Measurements from ENCODE around the gene MYOC. TPM values are rescaled to one million over a fixed set of nuclear protein-coding genes. Genes with fewer than 3 reads are reported as not detected.
A peak's percentile ranks its signal among the peaks of the same experiment; 100 is the strongest.

The MYOC gene
- total and polyA plus RNA-seq, 2 experiments from 2014 or later: not detected

DNA sequence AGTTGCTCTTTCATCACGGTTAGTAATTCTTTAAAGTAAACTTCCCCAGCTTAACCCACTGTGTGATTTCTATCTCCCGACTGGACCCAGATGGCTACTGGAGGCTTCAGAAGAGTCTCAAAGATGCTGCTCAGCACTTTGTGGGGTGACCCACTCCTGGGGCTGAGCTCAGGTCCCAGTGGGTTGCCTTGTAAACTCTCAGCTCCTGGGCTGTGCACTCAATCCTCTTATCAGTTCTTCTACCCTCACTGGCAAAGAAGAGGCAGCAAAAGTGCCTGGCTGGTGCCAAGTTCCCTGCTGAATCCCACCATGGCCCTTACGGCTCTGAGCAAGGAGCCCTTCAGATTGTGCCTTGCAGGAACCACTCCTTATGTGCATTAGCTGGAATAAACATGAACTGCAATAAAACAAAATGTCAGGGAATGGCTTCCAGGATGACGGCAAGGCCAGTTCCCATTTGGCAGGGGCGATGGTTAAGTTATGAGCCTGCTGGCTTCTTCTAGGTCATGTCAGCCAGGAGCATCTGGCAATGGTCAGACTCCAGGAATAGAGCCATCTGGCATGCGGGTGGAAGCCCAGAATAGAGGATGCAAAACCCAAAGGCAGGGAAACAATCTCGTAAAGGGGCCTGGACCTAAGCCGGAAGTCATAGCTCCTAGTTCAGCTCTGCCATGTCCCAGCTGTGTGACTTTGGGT, 6.8 kb downstream of the MYOC start:
- WGBS (ENCODE audit: low lambda C conversion rate, missing lambda C conversion rate): 58% methylated on average over 8 of the region's 8 CpGs
- Histone ChIP-seq H4K20me1 (ENCODE audit: insufficient read depth, poor library complexity, severe bottlenecking) (no peaks in the 10 kb centered on the region), H3K9me2 (replicated peaks; ENCODE audit: insufficient read depth) (no peaks in the 10 kb centered on the region), H3K27me3 (no peaks in the 10 kb centered on the region), H3K4me2 (no peak overlapping the region), H2AFZ (no peak overlapping the region), H3K36me3 (replicated peaks; ENCODE audit: insufficient read depth, low read depth) (no peaks in the 10 kb centered on the region), H3K27ac (peak overlapping the region; percentile 61), H3K4me1 (ENCODE audit: insufficient read depth) (peaks cover 4% of the 10 kb centered on the region), H3K4me3 (no peak overlapping the region), H3K9me3 (ENCODE audit: low read depth) (no peaks in the 10 kb centered on the region), H3K79me2 (no peaks in the 10 kb centered on the region)
- DNase-seq (ENCODE audit: low spot score): peak; percentile 24
- no peak for TF ChIP-seq EZH2 (IDR thresholded peaks at IDR 0.05; ENCODE audit: borderline replicate concordance)
- TF ChIP-seq, protein P1, sequence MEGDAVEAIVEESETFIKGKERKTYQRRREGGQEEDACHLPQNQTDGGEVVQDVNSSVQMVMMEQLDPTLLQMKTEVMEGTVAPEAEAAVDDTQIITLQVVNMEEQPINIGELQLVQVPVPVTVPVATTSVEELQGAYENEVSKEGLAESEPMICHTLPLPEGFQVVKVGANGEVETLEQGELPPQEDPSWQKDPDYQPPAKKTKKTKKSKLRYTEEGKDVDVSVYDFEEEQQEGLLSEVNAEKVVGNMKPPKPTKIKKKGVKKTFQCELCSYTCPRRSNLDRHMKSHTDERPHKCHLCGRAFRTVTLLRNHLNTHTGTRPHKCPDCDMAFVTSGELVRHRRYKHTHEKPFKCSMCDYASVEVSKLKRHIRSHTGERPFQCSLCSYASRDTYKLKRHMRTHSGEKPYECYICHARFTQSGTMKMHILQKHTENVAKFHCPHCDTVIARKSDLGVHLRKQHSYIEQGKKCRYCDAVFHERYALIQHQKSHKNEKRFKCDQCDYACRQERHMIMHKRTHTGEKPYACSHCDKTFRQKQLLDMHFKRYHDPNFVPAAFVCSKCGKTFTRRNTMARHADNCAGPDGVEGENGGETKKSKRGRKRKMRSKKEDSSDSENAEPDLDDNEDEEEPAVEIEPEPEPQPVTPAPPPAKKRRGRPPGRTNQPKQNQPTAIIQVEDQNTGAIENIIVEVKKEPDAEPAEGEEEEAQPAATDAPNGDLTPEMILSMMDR (IDR thresholded peaks at IDR 0.05; ENCODE audit: poor library complexity): no peak
- TF ChIP-seq EZH2phosphoT487 (IDR thresholded peaks at IDR 0.05; ENCODE audit: low read depth, severe bottlenecking, unreplicated experiment): no peak

DNA sequence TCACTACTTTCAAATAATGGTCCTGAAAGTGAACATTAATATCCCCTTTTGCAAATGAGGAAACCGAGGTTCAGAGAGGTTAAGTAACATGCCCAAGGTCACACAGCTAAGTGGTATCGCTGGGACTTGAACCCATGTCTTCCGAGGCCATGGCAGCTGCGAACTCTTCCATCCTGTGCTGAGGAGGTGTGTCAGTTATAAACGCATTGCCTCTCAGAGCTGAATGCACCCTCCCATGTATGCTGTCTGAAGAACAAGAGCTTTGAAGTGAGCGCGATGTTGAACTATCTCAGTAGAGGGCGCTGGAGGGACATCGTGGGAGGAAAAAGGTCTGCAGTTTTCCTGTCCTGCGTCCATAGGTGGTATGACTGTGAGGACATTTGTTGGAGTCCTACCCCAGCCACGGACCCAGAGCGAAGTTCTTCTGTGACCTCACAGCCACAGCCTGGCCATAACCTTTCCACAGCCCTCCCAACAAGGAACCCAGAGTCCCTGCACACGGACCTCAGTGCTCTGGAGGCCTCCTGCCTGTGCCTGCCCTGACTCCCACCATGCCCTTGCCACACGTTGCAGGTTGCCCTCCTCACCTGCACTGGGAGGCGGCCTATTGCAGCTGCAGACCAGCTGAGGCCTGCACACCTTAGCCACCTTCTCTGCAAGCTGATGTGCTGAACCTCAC, 7.5 kb downstream of the MYOC start:
- Histone ChIP-seq H3K27ac (peak overlapping the region; percentile 61), H3K9me3 (ENCODE audit: low read depth) (no peaks in the 10 kb centered on the region), H3K79me2 (no peaks in the 10 kb centered on the region), H3K9me2 (replicated peaks; ENCODE audit: insufficient read depth) (no peaks in the 10 kb centered on the region), H3K4me2 (peak overlapping the region; percentile 58), H2AFZ (peak overlapping the region; percentile 43), H3K27me3 (no peaks in the 10 kb centered on the region), H3K4me3 (no peak overlapping the region), H3K36me3 (replicated peaks; ENCODE audit: insufficient read depth, low read depth) (no peaks in the 10 kb centered on the region), H4K20me1 (ENCODE audit: insufficient read depth, poor library complexity, severe bottlenecking) (no peaks in the 10 kb centered on the region), H3K4me1 (ENCODE audit: insufficient read depth) (peaks cover 4% of the 10 kb centered on the region)
- WGBS (ENCODE audit: low lambda C conversion rate, missing lambda C conversion rate): 24% methylated on average over 15 of the region's 15 CpGs
- no peak for TF ChIP-seq EZH2 (IDR thresholded peaks at IDR 0.05; ENCODE audit: borderline replicate concordance)
- TF ChIP-seq, protein P1 (IDR thresholded peaks at IDR 0.05; ENCODE audit: poor library complexity): peak; percentile 72
- DNase-seq (ENCODE audit: low spot score): peak; percentile 90

DNA sequence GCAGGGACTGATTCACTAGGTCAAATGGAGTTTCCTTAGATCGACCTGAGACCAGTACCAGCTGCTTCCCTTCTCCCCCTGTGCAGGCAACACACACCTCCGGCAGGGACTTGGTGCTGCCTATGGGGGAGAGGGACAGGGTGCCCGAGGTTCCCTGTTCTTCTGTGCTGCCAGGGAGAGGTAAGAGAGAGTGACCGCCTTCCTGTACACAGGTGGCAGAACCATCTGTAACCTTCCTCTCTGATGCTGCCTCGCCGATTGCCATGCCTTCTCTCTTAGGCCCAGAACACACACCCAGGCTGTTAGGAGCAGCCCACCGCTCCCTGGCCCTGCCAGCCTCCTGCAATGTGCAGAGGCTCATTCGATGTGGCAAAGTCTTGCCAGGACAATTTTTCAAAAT, 9.3 kb downstream of the MYOC start:
- Histone ChIP-seq H3K27ac (no peak overlapping the region), H3K79me2 (no peaks in the 10 kb centered on the region)

More for the DNA sequence above, 9.3 kb downstream of the MYOC start:
- 91% methylated on average over 8 of the region's 8 CpGs for WGBS (ENCODE audit: low lambda C conversion rate, missing lambda C conversion rate)
- no peak overlapping the region for H3K4me2 ChIP-seq
- no peaks in the 10 kb centered on the region for H3K36me3 ChIP-seq (replicated peaks; ENCODE audit: insufficient read depth, low read depth)
- no peak for DNase-seq (ENCODE audit: low spot score)
- no peak overlapping the region for H2AFZ ChIP-seq
- H3K27me3 ChIP-seq: no peaks in the 10 kb centered on the region
- H4K20me1 ChIP-seq (ENCODE audit: insufficient read depth, poor library complexity, severe bottlenecking): no peaks in the 10 kb centered on the region
- TF ChIP-seq EZH2 (IDR thresholded peaks at IDR 0.05; ENCODE audit: borderline replicate concordance): no peak
- TF ChIP-seq EZH2phosphoT487 (IDR thresholded peaks at IDR 0.05; ENCODE audit: low read depth, severe bottlenecking, unreplicated experiment): no peak
- TF ChIP-seq, protein P1 (IDR thresholded peaks at IDR 0.05; ENCODE audit: poor library complexity): no peak
- no peaks in the 10 kb centered on the region for H3K9me3 ChIP-seq (ENCODE audit: low read depth)
- no peaks in the 10 kb centered on the region for H3K9me2 ChIP-seq (replicated peaks; ENCODE audit: insufficient read depth)
- peaks cover 4% of the 10 kb centered on the region for H3K4me1 ChIP-seq (ENCODE audit: insufficient read depth)
- H3K4me3 ChIP-seq: no peak overlapping the region
